Activated CD4-positive, alpha-beta T cell treated with anti-CD3 and anti-CD28 coated beads, Interleukin-2, amount 50 U/mL, for 16 hours (primary cell): ENCODE results near the gene GALNT17.
"Not testable (repeated sequence)": the region's sequence is repeated elsewhere in the genome, so short reads cannot be mapped to it uniquely, and the experiment has no call there.

Source experiments
- DNase-seq: peaks from one replicate; pipeline ENCODE4 v3.0.0-alpha.2; 2020

GALNT17 gene

GRCh38 chr7:71171476-71171875 is 39.5 kb downstream of the GALNT17 start:
- DNase-seq: no peak

DNA sequence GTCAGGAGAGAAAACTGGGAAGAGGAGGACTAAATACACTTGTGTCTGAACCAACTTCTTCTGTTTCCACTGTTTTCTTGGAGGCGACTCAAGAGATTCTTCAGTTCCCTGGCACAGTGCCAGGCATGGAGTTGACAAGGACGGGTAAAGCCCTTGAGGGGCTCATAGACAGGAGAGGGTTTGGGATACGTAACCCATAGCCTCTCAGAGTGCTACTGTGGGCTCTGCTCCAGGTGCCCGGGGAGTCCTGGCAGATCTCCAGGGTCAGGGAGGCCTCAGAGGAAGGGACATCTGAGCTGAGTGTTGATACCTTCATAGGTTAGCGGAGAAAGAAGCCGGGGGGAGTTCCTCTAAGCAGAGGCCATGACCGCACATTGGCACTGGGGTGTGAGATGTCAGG is 42.0 kb downstream of the GALNT17 start:
- no peak for DNase-seq

DNA sequence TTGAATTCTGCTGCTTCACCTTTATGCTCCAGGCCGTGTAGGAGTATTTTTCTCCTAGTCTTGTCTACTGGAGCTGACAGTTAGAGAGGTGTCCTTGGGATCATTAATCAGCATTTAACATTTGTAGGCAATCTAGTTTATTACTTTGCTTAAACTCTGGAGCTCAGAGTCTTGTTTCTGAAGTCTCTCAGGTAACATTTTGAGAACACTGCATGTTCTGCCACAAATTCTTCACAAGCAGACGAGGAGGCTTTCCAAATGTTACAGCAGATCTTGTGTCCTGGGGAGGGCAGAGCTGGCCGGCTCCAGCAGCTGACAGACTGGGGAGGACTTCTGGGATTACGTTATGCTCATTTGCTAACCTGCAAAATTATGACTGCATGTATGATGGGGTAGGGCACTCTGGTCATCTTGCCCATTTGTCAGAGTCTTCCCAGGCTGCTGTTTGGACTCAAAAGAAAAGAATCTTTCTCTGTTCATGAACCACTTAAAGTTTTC is 50.5 kb downstream of the GALNT17 start:
- no peak for DNase-seq

DNA sequence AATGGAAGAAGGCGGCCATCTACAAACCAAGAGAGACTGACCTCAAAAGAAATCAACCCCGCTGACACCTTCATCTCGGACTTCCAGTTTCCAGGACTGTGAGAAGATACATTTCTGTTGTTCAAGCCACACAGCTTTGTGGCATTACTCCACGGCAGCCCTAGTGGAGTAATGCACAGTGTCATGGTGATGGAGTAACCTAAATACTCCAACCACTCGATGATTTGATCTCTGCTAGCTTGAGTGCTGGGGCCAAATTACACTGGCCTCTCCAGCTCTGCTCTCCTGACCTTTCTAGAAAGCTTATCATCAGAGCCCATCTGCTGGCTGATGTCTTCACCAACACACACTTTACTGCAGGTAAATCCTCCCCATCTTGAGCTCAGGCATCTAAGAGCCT is 52.2 kb downstream of the GALNT17 start:
- DNase-seq: no peak

GRCh38 chr7:71184609-71185008 is 52.7 kb downstream of the GALNT17 start:
- DNase-seq: no peak

- no peak for DNase-seq
These were observed 54.7 kb downstream of the GALNT17 start for GRCh38 chr7:71186535-71187057.

GRCh38 chr7:71191771-71192170 is 59.8 kb downstream of the GALNT17 start:
- DNase-seq: no peak

DNA sequence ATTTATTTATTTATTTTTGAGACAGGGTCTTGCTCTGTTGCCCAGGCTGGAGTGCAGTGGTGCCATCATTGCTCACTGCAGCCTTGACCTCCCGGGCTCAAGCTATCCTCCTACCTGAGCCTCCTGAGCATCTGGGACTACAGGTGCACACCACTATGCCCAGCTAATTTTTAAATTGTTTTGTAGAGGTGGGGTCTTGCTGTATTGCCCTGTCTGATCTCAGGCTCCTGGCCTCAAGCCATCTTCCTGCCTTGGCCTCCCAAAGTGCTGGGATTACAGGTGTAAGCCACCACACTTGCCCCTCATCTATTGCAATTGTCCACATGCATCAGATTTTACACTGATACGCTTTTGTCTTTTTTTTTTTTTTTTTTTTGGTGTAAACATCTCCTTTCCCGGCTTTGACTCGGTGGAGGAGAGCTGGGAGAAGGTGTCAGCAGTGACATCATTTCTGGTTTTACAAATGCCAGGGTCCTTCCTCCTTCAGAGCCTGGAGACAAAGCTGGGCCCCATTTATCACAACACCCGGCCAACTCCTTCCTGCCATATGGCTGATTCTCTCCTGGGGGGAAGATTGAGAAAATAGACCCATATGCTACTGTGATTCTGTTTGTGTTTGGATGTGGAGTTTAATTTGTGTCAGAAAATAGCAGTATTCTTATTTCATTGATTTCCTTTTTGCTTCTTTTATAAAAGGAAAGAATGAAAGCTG is 61.3 kb downstream of the GALNT17 start:
- DNase-seq: no peak

DNA sequence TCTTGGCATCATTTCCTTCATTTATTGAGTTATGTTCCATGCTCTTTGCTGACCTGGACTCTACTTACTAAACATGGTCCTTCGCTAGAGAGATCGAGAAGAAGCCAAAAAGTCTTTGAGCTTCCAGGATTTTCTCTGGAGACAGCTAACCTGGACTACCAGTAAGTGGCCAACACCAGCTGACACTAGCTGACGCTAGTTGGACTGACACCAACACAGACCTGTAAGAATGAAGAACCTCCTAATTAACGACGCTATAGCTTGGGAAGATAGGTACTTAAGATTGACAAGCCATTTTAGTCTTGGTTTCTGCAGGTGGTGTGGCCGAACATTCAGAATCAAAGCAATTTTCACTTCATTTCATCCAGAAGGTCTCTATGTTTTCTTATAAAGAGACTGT is 66.4 kb downstream of the GALNT17 start:
- no peak for DNase-seq

- no peak for DNase-seq
These were observed 66.9 kb downstream of the GALNT17 start for GRCh38 chr7:71198887-71199286.

GRCh38 chr7:71206184-71206583 is 74.2 kb downstream of the GALNT17 start:
- DNase-seq: no peak

- no peak for DNase-seq
These were observed 76.9 kb downstream of the GALNT17 start for GRCh38 chr7:71208881-71209280.

DNA sequence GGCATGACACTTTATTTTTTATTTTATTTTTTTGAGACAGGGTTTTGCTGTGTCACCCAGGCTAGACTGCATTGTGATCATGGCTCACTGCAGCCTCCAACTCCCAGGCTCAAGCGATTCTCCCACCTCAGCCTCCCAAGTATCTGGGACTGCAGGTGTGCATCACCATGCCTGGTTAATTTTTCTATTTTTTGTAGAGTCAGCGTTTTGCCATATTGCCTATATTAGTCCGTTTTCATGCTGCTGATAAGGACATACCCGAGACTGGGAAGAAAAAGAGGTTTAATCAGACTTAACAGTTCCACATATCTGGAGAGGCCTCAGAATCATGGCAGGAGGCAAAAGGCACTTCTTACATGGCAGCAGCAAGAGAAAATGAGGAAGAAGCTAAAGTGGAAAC is 77.5 kb downstream of the GALNT17 start:
- DNase-seq: not testable (repeated sequence)

DNA sequence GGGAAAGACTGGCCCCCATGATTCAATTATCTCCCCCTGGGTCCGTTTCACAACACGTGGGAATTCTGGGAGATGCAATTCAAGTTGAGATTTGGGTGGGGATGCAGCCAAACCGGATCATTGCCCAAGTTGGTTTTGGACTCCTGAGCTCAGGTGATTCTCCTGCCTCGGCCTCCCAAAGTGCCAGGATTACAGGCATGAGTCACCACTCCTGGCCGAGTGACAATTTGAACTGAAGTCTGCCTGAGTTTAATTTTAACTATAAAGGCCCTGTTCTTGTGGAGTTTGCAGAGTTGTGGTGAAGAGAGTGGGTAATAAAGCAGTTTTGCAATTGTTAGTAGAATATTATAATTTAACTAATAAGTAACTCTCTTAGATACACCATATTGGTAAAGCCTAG is 78.3 kb downstream of the GALNT17 start:
- no peak for DNase-seq

DNA sequence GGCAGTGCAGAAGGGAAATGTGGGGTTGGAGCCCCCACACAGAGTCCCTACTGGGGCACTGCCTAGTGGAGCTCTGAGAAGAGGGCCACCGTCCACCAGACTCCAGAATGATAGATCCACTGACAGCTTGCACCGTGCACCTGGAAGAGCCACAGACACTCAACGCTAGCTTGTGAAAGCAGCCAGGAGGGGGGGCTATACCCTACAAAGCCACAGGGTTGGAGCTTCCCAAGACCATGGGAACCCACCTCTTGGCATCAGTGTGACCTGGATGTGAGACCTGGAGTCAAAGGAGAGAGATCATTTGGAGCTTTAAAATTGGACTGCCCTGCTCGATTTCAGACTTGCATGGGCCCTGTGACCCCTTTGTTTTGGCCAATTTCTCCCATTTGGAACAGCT is 80.5 kb downstream of the GALNT17 start:
- DNase-seq: not testable (repeated sequence)

- no peak for DNase-seq
These were observed 84.3 kb downstream of the GALNT17 start for GRCh38 chr7:71216211-71216610.

GRCh38 chr7:71220210-71220695 is 88.3 kb downstream of the GALNT17 start:
- DNase-seq: no peak

DNA sequence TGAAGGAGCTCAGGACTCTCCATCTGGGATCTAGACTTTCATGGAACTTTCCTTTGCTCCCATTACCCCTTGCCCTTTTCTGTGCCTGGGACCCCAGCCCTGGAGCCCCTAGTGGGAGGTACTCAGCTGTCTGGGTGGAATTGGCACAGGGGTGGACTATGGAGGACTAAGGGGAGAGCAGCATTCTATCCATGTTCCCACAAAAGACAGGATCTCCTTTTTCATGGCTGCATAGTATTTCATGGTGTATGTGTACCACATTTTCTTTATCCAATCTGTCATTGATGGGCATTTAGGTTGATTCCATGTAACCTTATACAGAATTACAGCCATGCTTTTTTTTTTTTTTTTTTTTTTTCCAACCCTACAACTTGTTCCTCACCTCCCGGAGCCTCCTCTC is 89.1 kb downstream of the GALNT17 start:
- no peak for DNase-seq

- no peak for DNase-seq
These were observed 89.6 kb downstream of the GALNT17 start for GRCh38 chr7:71221549-71221948.

DNA sequence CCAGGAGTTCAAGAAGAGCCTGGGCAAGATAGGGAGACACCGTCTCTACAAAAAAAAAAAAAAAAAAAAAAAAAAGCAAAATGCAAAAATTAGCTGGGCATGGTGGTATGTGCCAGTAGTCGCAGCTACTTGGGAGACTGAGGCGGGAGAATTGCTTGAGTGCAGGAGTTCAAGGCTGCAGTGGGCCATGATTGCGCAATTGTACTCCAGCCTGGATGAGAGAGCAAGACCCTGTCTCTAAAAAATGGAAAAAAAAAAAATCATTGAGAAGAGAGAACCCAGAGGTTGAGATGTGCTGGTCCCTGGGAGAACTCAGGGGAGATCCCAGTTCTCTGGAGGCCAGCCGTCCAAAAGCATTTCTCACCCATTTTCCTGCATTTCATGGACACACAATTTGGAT is 95.2 kb downstream of the GALNT17 start:
- no peak for DNase-seq

GRCh38 chr7:71229148-71229547 is 97.2 kb downstream of the GALNT17 start:
- no peak for DNase-seq

DNA sequence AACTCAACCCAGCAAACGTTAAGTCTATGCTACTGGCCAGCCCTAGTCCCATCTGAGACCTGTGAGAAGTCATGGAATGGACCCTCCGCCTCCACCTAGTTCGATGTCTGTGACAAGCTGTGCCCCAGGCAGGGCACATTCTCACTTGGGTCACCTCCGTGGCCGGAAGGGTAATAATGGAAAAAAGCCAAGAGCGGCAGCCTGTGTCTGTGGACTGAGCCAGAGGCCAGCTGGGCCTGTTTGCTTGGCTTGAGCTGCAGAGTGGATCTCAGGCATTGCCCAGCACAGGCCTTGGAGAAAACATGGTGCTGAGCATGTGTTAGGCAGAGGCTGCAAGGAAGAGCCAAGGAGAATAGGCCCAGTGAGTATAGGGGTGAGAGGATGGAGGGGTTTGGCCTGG is 97.8 kb downstream of the GALNT17 start:
- no peak for DNase-seq

- no peak for DNase-seq
These were observed 103.3 kb downstream of the GALNT17 start for GRCh38 chr7:71235253-71235652.

DNA sequence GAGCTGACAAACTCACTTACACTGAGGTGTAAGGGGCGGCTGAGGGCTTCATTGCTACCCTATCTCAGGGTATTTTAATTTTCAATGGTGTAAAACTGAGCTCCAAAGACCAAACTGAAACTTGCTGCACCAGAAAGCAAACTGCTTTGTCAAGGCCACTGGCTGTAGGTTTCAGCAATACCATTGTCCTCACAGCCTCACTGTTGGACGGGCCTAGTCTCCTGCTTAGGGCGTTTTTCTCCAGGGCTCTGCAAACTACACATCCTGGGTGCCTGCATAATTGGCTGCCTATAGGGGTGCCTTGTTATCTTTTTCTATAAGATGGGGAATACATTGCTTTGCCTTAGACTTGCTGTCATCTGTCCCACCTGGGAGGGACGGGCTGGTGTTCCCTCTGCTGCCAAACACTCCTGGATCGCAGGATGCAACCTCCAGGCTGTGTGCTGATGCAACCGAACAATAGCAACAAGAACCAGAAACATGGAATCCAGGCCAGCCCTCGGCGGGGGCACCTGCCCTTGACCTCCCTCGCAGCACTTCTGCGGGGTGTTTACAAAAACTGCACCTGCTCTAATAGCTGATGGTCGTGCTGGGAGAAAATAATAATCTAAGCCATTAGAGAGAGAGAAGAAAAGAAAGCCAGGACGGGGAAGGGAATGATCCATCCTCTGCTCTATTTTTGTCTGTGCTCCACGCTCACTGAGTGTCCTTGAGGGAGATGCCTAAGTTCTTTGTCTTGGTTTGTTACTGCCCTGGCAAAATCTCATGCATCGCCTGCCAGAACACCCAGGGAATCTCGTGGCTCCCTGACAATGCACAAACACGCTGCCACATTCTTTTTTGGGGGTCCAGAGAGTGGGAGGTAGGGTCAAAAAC is 104.5 kb downstream of the GALNT17 start:
- no peak for DNase-seq
